ENCODE data around the gene PXN. TPM values are rescaled to one million over a fixed set of nuclear protein-coding genes. Genes with fewer than 3 reads are reported as not detected.
A peak's percentile ranks its signal among the peaks of the same experiment; 100 is the strongest.

PXN gene
- total and polyA plus RNA-seq, 2 of the 13 experiments (the other 11 are each of a cell fraction or from before 2014, with no cell fraction given), result 13.6 to 14.2 TPM

- 11% methylated on average over 4 of the region's 18 CpGs for WGBS (ENCODE audit: low lambda C conversion rate)
- H3K4me3 ChIP-seq (replicated peaks in 1 of 3; ENCODE audit: insufficient read depth in 1 of 3, low read depth in 2 of 3, low read length in 3 of 3), result peak overlapping the region; percentile 80 to 88 (median 82)
- peak overlapping the region; percentile 96 for H3K4me2 ChIP-seq (ENCODE audit: low read depth, low read length)
- H3K4me1 ChIP-seq (ENCODE audit: insufficient read depth, low read length), result peaks cover 64% of the 10 kb centered on the region
- H3K9me3 ChIP-seq (ENCODE audit: low read length), result no peaks in the 10 kb centered on the region
- peaks cover 30% of the 10 kb centered on the region for H4K20me1 ChIP-seq (ENCODE audit: insufficient read depth, low read length)
- ChIA-PET CTCF (ENCODE audit: low intra/inter-chr PET ratio, low total read pairs) (no interaction called here), POLR2A (interaction anchor here (1.0 to 1.5 kb wide), 2 partner anchors 11 to 17 kb away, joined by 3 read pairs; no protein-coding TSS in a partner anchor)
- peak overlapping the region; percentile 93 for H3K9ac ChIP-seq (ENCODE audit: insufficient read depth, low read depth, low read length)
- no peaks in the 10 kb centered on the region; a peak in 1 of 5 replicates for H3K27me3 ChIP-seq (ENCODE audit: control insufficient read depth in 1 of 2, insufficient read depth in 2 of 2, low read length in 2 of 2)
- no peak for DNase-seq (ENCODE audit: low spot score)
- in situ Hi-C loops (cut with HindIII; ENCODE audit: extremely low pct_ligation_motif_present, low pct_unique_long_range_greater_than_20kb) (no loop called here), intact Hi-C loops (cut with micrococcal nuclease; ENCODE audit: unreplicated experiment) (no loop called here)
- no peak for FAIRE-seq
- ATAC-seq, result no peak; the same call in 1 of the 3 replicates
- TF ChIP-seq HMG20B (CRISPR knock-in tag; conservative IDR thresholded peaks at IDR 0.05) (no peak), ZNF800 (CRISPR knock-in tag; IDR thresholded peaks at IDR 0.05) (0 out of 2 replicates have a peak, but pooled peaks have one; percentile 11), TBP (CRISPR knock-in tag; IDR thresholded peaks at IDR 0.05) (0 out of 2 replicates have a peak, but pooled peaks have one; percentile 52), BRCA1 (CRISPR knock-in tag; IDR thresholded peaks at IDR 0.05) (no peak), ZNF275 (CRISPR knock-in tag; IDR thresholded peaks at IDR 0.05; ENCODE audit: borderline replicate concordance) (0 out of 2 replicates have a peak, but pooled peaks have one; percentile 20), KDM5A (IDR thresholded peaks at IDR 0.05; ENCODE audit: borderline replicate concordance, low read length) (no peak; the same call in 1 of the 2 replicates), ZMYM3 (CRISPR knock-in tag; IDR thresholded peaks at IDR 0.05) (no peak), SRF (IDR thresholded peaks at IDR 0.05; ENCODE audit: low read depth, low read length) (no peak), ZNF557 (CRISPR knock-in tag; IDR thresholded peaks at IDR 0.05) (0 out of 2 replicates have a peak, but pooled peaks have one; percentile 25), KLF6 (CRISPR knock-in tag; IDR thresholded peaks at IDR 0.05) (no peak), ZNF282 (IDR thresholded peaks at IDR 0.05; ENCODE audit: partially characterized antibody) (no peak), ZNF17 (CRISPR knock-in tag; IDR thresholded peaks at IDR 0.05) (no peak), ZNF704 (CRISPR knock-in tag; IDR thresholded peaks at IDR 0.05; ENCODE audit: borderline replicate concordance) (0 out of 2 replicates have a peak, but pooled peaks have one; percentile 82), TSC22D2 (CRISPR knock-in tag; IDR thresholded peaks at IDR 0.05; ENCODE audit: borderline replicate concordance) (no peak), TCF12 (IDR thresholded peaks at IDR 0.05) (no peak), TCF12 (CRISPR knock-in tag; IDR thresholded peaks at IDR 0.05) (no peak), KMT2B (CRISPR knock-in tag; IDR thresholded peaks at IDR 0.05) (no peak), GATA4 (IDR thresholded peaks at IDR 0.05; ENCODE audit: borderline replicate concordance, low read depth) (no peak), ZNF207 (IDR thresholded peaks at IDR 0.05; ENCODE audit: borderline replicate concordance) (no peak), TGIF2 (CRISPR knock-in tag; IDR thresholded peaks at IDR 0.05) (no peak), ZSCAN12 (CRISPR knock-in tag; IDR thresholded peaks at IDR 0.05) (0 out of 2 replicates have a peak, but pooled peaks have one; percentile 68), SKI (IDR thresholded peaks at IDR 0.05; ENCODE audit: partially characterized antibody) (no peak), HES4 (CRISPR knock-in tag; IDR thresholded peaks at IDR 0.05; ENCODE audit: borderline replicate concordance) (no peak), ZNF143 (CRISPR knock-in tag; IDR thresholded peaks at IDR 0.05) (no peak)
- no peak overlapping the region for H2AFZ ChIP-seq (ENCODE audit: low read length)
- BruUV-seq (replicated peaks), result TSS peak; percentile 2
- peaks cover 66% of the 10 kb centered on the region for H3K79me2 ChIP-seq (ENCODE audit: insufficient read depth, low read length)
- H3K27ac ChIP-seq (ENCODE audit: extremely low read length, insufficient read depth, low read length), result peak overlapping the region; percentile 94
- H3K36me3 ChIP-seq (replicated peaks in 1 of 2; ENCODE audit: control insufficient read depth in 1 of 2, insufficient read depth in 2 of 2, low read length in 2 of 2), result peaks cover 12 to 55% of the 10 kb centered on the region in 2 experiments
Observed at GRCh38 chr12:120194226-120194533, 71.3 kb downstream of the PXN start.

All from HepG2 (cell line).